HepG2 (cell line): ENCODE results near the gene UBE2C. TPM values are rescaled to one million over a fixed set of nuclear protein-coding genes. Genes with fewer than 3 reads are reported as not detected.

Experiments used
- ARHGAP35 ChIP-seq: sonication (generic); formaldehyde crosslinking; IDR thresholded peaks from 2 replicates; pipeline ENCODE4 v1.9.0; 2022; ENCODE audit warnings: mild to moderate bottlenecking, inconsistent platforms, moderate library complexity, missing genetic modification reagents, borderline replicate concordance
- BRD4 ChIP-seq: sonication (generic); formaldehyde crosslinking; IDR thresholded peaks from 2 replicates; pipeline ENCODE4 v1.4.0; 2020; ENCODE audit warnings: missing genetic modification reagents
- CEBPG ChIP-seq: IDR thresholded peaks from 2 replicates; pipeline ENCODE4 v1.6.1; 2016
- FOSL1 ChIP-seq: sonication (generic); formaldehyde crosslinking; IDR thresholded peaks from 2 replicates; pipeline ENCODE4 v1.9.0; 2021; ENCODE audit warnings: missing genetic modification reagents, borderline replicate concordance
- MIER3 ChIP-seq: IDR thresholded peaks from 2 replicates; pipeline ENCODE4 v1.6.1; 2016; ENCODE audit warnings: missing compliant biosample characterization, borderline replicate concordance
- MTF1 ChIP-seq: sonication (generic); formaldehyde crosslinking; IDR thresholded peaks from 2 replicates; pipeline ENCODE4 v1.5.0; 2020; ENCODE audit warnings: missing genetic modification reagents
- NR0B2 ChIP-seq: sonication (generic); formaldehyde crosslinking; IDR thresholded peaks from 2 replicates; pipeline ENCODE4 v1.4.0; 2020; ENCODE audit warnings: mild to moderate bottlenecking, missing genetic modification reagents
- NR1H2 ChIP-seq: sonication (generic); formaldehyde crosslinking; IDR thresholded peaks from 2 replicates; pipeline ENCODE4 v1.8.1; 2022; ENCODE audit warnings: low read depth, missing genetic modification reagents, borderline replicate concordance
- NR2F6 ChIP-seq, 2 experiments: IDR thresholded peaks; 2 replicates each; pipeline ENCODE4 v1.6.1; 2016; ENCODE audit warnings: antibody characterized with exemption in 1 of 2, mild to moderate bottlenecking in 1 of 2
- PAX8 ChIP-seq: sonication (generic); formaldehyde crosslinking; IDR thresholded peaks from 2 replicates; pipeline ENCODE4 v1.8.0; 2022; ENCODE audit warnings: mild to moderate bottlenecking, missing genetic modification reagents, borderline replicate concordance
- PCBP1 ChIP-seq: fragments of 200-400 bp; formaldehyde crosslinking; IDR thresholded peaks from 2 replicates; pipeline ENCODE4 v1.6.1; 2017; ENCODE audit warnings: mild to moderate bottlenecking, low read depth, low read length, borderline replicate concordance
- PPARG ChIP-seq: conservative IDR thresholded peaks from 2 replicates; pipeline ENCODE4 v1.6.1; 2016; ENCODE audit warnings: missing biosample characterization, missing genetic modification reagents
- PRDM15 ChIP-seq: sonication (generic); formaldehyde crosslinking; IDR thresholded peaks from 2 replicates; pipeline ENCODE4 v1.4.0; 2020; ENCODE audit warnings: missing genetic modification reagents
- RFXAP ChIP-seq: sonication (generic); formaldehyde crosslinking; IDR thresholded peaks from 2 replicates; pipeline ENCODE4 v1.4.0; 2020; ENCODE audit warnings: missing genetic modification reagents, borderline replicate concordance
- TAF15 ChIP-seq: fragments of 200-400 bp; formaldehyde crosslinking; IDR thresholded peaks from one replicate; pipeline ENCODE4 v1.6.1; 2018; ENCODE audit warnings: mild to moderate bottlenecking, low read depth, low read length; ENCODE audit not compliant: poor library complexity, severe bottlenecking
- TARDBP ChIP-seq: sonication (generic); formaldehyde crosslinking; IDR thresholded peaks from 2 replicates; pipeline ENCODE4 v1.8.0; 2022; ENCODE audit warnings: mild to moderate bottlenecking, missing genetic modification reagents
- TGIF2 ChIP-seq: IDR thresholded peaks from 2 replicates; pipeline ENCODE4 v1.6.1; 2016; ENCODE audit warnings: control low read depth, missing compliant biosample characterization
- THAP7 ChIP-seq: sonication (generic); formaldehyde crosslinking; IDR thresholded peaks from 2 replicates; pipeline ENCODE4 v1.8.1; 2023; ENCODE audit warnings: mild to moderate bottlenecking, missing genetic modification reagents
- ZFP36L2 ChIP-seq: sonication (generic); formaldehyde crosslinking; IDR thresholded peaks from 2 replicates; pipeline ENCODE4 v1.4.0; 2020; ENCODE audit warnings: missing genetic modification reagents
- ZNF576 ChIP-seq: sonication (generic); formaldehyde crosslinking; IDR thresholded peaks from 2 replicates; pipeline ENCODE4 v1.4.0; 2020; ENCODE audit warnings: mild to moderate bottlenecking, missing genetic modification reagents
- ZNF75D ChIP-seq: sonication (generic); formaldehyde crosslinking; IDR thresholded peaks from 2 replicates; pipeline ENCODE4 v1.8.1; 2023; ENCODE audit warnings: missing genetic modification reagents, mild to moderate bottlenecking, borderline replicate concordance
- ZNF792 ChIP-seq: IDR thresholded peaks from 2 replicates; pipeline ENCODE4 v1.6.1; 2016
- ZNF83 ChIP-seq: sonication (generic); formaldehyde crosslinking; IDR thresholded peaks from 2 replicates; pipeline ENCODE4 v1.4.0; 2020; ENCODE audit warnings: missing genetic modification reagents, mild to moderate bottlenecking, borderline replicate concordance
- ZSCAN22 ChIP-seq: sonication (generic); formaldehyde crosslinking; IDR thresholded peaks from 2 replicates; pipeline ENCODE4 v1.4.0; 2020; ENCODE audit warnings: mild to moderate bottlenecking, missing genetic modification reagents
- ZZZ3 ChIP-seq: sonication (generic); formaldehyde crosslinking; IDR thresholded peaks from 2 replicates; pipeline ENCODE4 v1.4.0; 2020; ENCODE audit warnings: missing genetic modification reagents, mild to moderate bottlenecking, borderline replicate concordance
- polyA plus RNA-seq, 8 experiments: library from polyadenylated mRNA; depleted of rRNA in 3 of 8; stranded (reverse) in 7 of 8; unstranded in 1 of 8; fragments of >200 nt; fragmentation: Illumina TruSeq in 4 of 8; extraction: Trizol in 4 of 8; gene quantifications; 2 replicates each; pipeline versions ENCODE4 v1.2.1 to v1.2.3, GENCODE V29; 2011 to 2016; ENCODE audit warnings: low read depth in 4 of 8, missing spikeins in 1 of 8, mixed read lengths in 1 of 8; ENCODE audit not compliant: insufficient read depth in 1 of 8
- total RNA-seq, 5 experiments: library from RNA; depleted of rRNA; stranded (reverse); fragments of >200 nt; fragmentation: Illumina TruSeq; extraction: Trizol; gene quantifications; 2 replicates each; pipeline ENCODE4 v1.2.3, GENCODE V29; 2016; ENCODE audit warnings: low read depth in 1 of 5

Gene UBE2C
- total and polyA plus RNA-seq, 2 of the 13 experiments (the other 11 are each of a cell fraction or from before 2014, with no cell fraction given) = 100 to 123 TPM

- TF ChIP-seq PPARG (CRISPR knock-in tag) = no peak
- no peak for TF ChIP-seq RFXAP
- TF ChIP-seq PAX8 (CRISPR knock-in tag) = no peak; the same call in 1 of the 2 replicates
- no peak for TF ChIP-seq PRDM15 (CRISPR knock-in tag)
- TF ChIP-seq BRD4 (CRISPR knock-in tag) = peak; percentile 65; the same call in 1 of the 2 replicates
- no peak for TF ChIP-seq ZNF576 (CRISPR knock-in tag)
- TF ChIP-seq NR2F6 (IDR thresholded peaks at IDR 0.05) = no peak
- peak; percentile 23; the same call in 1 of the 2 replicates for TF ChIP-seq NR2F6 (CRISPR knock-in tag; IDR thresholded peaks at IDR 0.05)
- 0 out of 2 replicates have a peak, but pooled peaks have one; percentile 13 for TF ChIP-seq TGIF2 (CRISPR knock-in tag)
- no peak for TF ChIP-seq TARDBP (CRISPR knock-in tag)
- no peak for TF ChIP-seq THAP7
- TF ChIP-seq ZNF83 (CRISPR knock-in tag) = no peak; the same call in 1 of the 2 replicates
- peak; percentile 37 for TF ChIP-seq TAF15
- 0 out of 2 replicates have a peak, but pooled peaks have one; percentile 3 for TF ChIP-seq FOSL1 (CRISPR knock-in tag)
- peak; percentile 93; the same call in 1 of the 2 replicates for TF ChIP-seq ZFP36L2 (CRISPR knock-in tag)
- 0 out of 2 replicates have a peak, but pooled peaks have one; percentile 38 for TF ChIP-seq NR0B2 (CRISPR knock-in tag)
- no peak; the same call in 1 of the 2 replicates for TF ChIP-seq ZZZ3 (CRISPR knock-in tag)
- TF ChIP-seq CEBPG (CRISPR knock-in tag) = no peak; the same call in 1 of the 2 replicates
- peak; percentile 52; the same call in 1 of the 2 replicates for TF ChIP-seq NR1H2 (CRISPR knock-in tag)
- peak; percentile 37; the same call in 1 of the 2 replicates for TF ChIP-seq MIER3 (CRISPR knock-in tag)
- TF ChIP-seq ZNF75D (CRISPR knock-in tag) = no peak
- no peak for TF ChIP-seq MTF1
- TF ChIP-seq ARHGAP35 (CRISPR knock-in tag) = peak; percentile 82; the same call in 1 of the 2 replicates
- peak; percentile 61; the same call in 1 of the 2 replicates for TF ChIP-seq PCBP1
- no peak for TF ChIP-seq ZSCAN22 (CRISPR knock-in tag)
- no peak; the same call in 1 of the 2 replicates for TF ChIP-seq ZNF792 (CRISPR knock-in tag)
Measured at GRCh38 chr20:45833883-45834796, 21.7 kb downstream of the UBE2C start (continued).
